AG04449 (cell line): ENCODE measurements around the gene NDUFA7.

ENCODE experiments used
- CTCF ChIA-PET: fragments of 350-600 bp; formaldehyde crosslinking; extraction: SDS; loops from one replicate; lab custom pipeline; 2021; ENCODE audit warnings: antibody characterized with exemption; lab: Yijun Ruan, JAX
- POLR2A ChIA-PET: fragments of 400-600, 350-600 bp; formaldehyde crosslinking; extraction: SDS; loops from one replicate; lab custom pipeline; 2020; ENCODE audit warnings: antibody characterized with exemption, inconsistent platforms; lab: Yijun Ruan, JAX
- DNase-seq: peaks from one replicate; pipeline ENCODE4 v3.0.0-alpha.2; 2010; ENCODE audit warnings: low read depth, low spot score
- H3K4me3 ChIP-seq: 2 replicates; pipeline ENCODE4 v1.5.1; 2011; ENCODE audit warnings: low read depth, mild to moderate bottlenecking, control low read depth, low read length
- TF ChIP-seq, protein P1 (sequence below): IDR thresholded peaks from one replicate; pipeline ENCODE4 v1.5.1; 2011; ENCODE audit warnings: mild to moderate bottlenecking, moderate library complexity, low read length, control low read depth, inconsistent platforms; ENCODE audit not compliant: insufficient read depth; ENCODE audit errors: missing control alignments

Gene NDUFA7

GRCh38 chr19:8321067-8321985 lies at the start of gene NDUFA7, which contains the start of gene RPS28:
Gene NDUFA7, minus strand, starts transcription at chr19:8321375. Its CDS starts 17 bp downstream, at chr19:8321358.
Gene RPS28, plus strand, starts transcription at chr19:8321496. Its CDS starts 35 bp downstream, at chr19:8321531.
- TF ChIP-seq, protein P1, sequence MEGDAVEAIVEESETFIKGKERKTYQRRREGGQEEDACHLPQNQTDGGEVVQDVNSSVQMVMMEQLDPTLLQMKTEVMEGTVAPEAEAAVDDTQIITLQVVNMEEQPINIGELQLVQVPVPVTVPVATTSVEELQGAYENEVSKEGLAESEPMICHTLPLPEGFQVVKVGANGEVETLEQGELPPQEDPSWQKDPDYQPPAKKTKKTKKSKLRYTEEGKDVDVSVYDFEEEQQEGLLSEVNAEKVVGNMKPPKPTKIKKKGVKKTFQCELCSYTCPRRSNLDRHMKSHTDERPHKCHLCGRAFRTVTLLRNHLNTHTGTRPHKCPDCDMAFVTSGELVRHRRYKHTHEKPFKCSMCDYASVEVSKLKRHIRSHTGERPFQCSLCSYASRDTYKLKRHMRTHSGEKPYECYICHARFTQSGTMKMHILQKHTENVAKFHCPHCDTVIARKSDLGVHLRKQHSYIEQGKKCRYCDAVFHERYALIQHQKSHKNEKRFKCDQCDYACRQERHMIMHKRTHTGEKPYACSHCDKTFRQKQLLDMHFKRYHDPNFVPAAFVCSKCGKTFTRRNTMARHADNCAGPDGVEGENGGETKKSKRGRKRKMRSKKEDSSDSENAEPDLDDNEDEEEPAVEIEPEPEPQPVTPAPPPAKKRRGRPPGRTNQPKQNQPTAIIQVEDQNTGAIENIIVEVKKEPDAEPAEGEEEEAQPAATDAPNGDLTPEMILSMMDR = peak; percentile 25
- peak; percentile 62 for DNase-seq
- POLR2A ChIA-PET = interaction anchor here (0.6 to 2.3 kb wide), 10 partner anchors 10 to 418 kb away, joined by 3 to 10 read pairs (median 3); partner anchors contain the start of gene RAB11B
- peak within 1 kb of the TSS; percentile 99 for H3K4me3 ChIP-seq
- CTCF ChIA-PET = interaction anchor here (0.6 to 2.1 kb wide), 5 partner anchors 10 to 258 kb away, joined by 3 to 10 read pairs (median 5); no protein-coding TSS in a partner anchor

DNA sequence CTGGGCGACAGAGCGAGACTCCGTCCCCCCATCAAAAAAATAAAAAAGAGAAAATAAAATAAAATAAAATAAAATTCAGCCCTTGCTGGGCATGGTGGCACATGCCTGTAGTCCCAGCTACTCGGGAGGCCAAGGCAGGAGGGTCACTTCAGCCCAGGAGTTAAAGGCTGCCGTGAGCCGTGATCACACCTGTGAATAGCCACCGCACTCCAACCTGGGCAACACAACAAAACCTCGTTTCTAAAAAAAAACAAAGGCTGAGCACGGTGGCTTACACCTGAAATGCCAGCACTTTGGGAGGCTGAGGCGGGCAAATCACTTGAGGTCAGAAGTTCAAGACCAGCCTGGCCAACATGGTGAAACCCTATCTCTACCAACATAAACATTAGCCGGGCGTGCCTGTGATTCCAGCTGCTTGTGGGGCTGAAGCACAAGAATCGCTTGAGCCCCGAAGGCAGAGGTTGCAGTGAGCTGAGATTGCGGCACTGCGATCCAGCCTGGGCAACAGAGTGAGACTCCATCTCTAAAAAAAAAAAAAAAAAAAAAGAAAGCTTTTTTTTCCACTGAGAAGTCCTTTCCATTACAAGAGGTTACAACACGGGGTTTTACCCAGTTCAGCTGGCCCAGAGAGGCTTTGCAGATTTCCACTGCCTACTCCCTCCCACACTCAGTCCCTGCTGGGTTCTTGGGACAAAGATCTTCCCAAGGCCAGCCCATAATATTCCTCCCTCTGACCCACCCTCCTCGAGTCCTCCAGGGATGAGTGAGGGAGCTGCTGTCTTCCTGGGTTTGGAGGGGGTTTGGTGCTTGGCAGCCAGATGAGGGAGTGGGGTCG lies 49.2 kb upstream of the NDUFA7 start:
- TF ChIP-seq, protein P1 = no peak
- POLR2A ChIA-PET = interaction anchor here (1.0 kb wide), 1 partner anchor 20 kb away, joined by 4 read pairs; the partner anchor contains the start of gene RAB11B
- no peak overlapping the region for H3K4me3 ChIP-seq
- no peak for DNase-seq
- CTCF ChIA-PET = interaction anchor here (1.2 to 9.3 kb wide), 2 partner anchors 8 to 17 kb away, joined by 5 to 89 read pairs; no protein-coding TSS in a partner anchor

DNA sequence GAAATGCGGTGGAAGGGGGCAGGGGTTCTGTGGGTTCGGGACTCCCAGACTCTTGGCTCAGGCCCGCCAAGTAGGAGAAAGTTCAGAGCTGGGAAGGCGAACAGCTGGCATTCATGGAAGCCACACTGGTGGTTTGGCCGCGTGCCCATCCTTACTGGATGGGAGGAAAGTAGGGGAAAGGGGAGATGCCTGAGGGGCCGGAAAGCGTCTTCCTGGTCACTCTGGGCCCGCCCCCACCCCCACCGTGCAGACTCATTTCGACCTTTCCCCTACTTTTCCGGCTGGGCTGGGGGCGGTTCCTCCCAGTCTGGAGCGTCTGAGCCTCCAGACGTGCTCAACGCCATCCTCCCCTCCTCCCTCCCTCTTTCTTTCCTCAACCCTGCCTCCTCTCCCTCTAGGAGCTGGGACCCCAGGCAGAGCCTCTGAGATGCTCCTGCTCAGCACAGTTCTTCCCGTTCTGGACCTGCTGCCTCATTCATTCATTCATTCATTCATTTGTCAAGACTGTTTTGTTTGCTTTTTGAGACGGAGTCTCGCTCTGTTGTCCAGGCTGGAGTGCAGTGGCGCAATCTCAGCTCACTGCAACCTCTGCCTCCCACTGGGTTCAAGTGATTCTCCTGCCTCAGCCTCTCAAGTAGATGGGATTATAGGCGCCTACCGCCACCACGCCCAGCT lies 46.3 kb upstream of the NDUFA7 start:
- peak; percentile 89 for DNase-seq
- ChIA-PET POLR2A (interaction anchor here (0.7 to 5.2 kb wide), 6 partner anchors 11 to 146 kb away, joined by 3 to 33 read pairs (median 4); partner anchors contain the start of genes RAB11B, RPS28 and ZNF414), CTCF (interaction anchor here (0.6 to 9.3 kb wide), 7 partner anchors 14 to 213 kb away, joined by 3 to 89 read pairs (median 3); partner anchors contain the start of gene MARCHF2)
- TF ChIP-seq, protein P1 = no peak
- H3K4me3 ChIP-seq = peak overlapping the region; percentile 20

DNA sequence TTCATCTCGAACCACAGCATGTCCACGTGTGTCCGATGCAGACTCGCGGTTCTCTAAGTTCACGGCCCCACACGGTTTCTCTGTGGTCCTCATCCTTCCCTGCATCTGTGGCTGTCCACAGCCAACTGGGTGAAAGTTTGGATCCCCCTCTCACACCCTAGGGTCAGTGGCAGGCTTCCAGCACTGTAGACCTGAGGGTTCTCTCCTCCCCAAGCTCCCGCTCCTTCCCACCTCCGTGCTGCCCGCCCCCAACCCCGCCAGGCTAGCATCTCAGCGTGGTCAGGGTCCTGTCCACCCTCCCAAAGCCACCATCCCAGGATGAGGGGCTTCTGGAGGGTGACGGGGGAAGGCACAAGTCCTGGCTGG lies 45.8 kb upstream of the NDUFA7 start:
- ChIA-PET POLR2A (interaction anchor here (0.9 to 5.2 kb wide), 4 partner anchors 10 to 147 kb away, joined by 3 to 33 read pairs (median 4); partner anchors contain the start of genes RAB11B and ZNF414), CTCF (interaction anchor here (1.2 to 9.3 kb wide), 4 partner anchors 14 to 214 kb away, joined by 3 to 89 read pairs (median 6); partner anchors contain the start of gene MARCHF2)
- DNase-seq = no peak
- TF ChIP-seq, protein P1 = no peak
- H3K4me3 ChIP-seq = peak overlapping the region; percentile 20

DNA sequence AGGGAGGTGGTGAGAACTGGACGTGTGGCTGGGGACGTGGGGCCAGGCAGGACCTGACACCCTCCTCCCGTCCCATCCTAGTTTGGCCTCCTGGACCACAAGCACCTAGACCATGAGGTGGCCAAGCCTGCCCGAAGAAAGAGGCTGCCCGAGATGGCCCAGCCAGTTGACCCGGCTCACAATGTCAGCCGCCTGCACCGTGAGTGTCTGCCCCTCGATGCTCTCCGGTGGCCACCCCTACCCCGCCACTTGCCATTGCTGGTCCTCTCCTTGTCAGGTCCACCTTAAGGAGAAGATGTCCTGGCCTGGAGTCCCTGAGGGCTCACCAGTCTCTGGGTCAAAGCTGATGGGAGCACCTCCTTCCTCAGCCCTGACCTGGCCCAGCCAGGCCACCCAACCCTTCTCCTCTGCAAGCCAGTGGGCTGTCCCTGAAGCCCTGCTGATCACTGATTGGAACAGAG lies 45.0 kb upstream of the NDUFA7 start:
- H3K4me3 ChIP-seq = no peak overlapping the region
- ChIA-PET CTCF (interaction anchor here (1.2 to 9.3 kb wide), 2 partner anchors 13 to 140 kb away, joined by 3 to 89 read pairs; no protein-coding TSS in a partner anchor), POLR2A (interaction anchor here (1.9 to 5.2 kb wide), 2 partner anchors 11 to 24 kb away, joined by 4 to 33 read pairs; partner anchors contain the start of gene RAB11B)
- no peak for DNase-seq
- TF ChIP-seq, protein P1 = no peak
